Tibial nerve (tissue), 3 donors: ENCODE data around the gene RARB.

Experiments used
- CTCF ChIP-seq, 5 experiments: fragments of 200-600 bp in 3 of 5; fragments of 450-650 bp in 2 of 5; sonication (generic) in 3 of 5; IDR thresholded peaks; one replicate each; pipeline ENCODE4 v1.5.1; 2016 to 2019; ENCODE audit warnings: antibody characterized with exemption in 5 of 5, mild to moderate bottlenecking in 3 of 5, moderate library complexity in 2 of 5
- POLR2A ChIP-seq, 2 donors: fragments of 450-650 bp; IDR thresholded peaks; one replicate each; pipeline ENCODE4 v1.6.1; 2017; ENCODE audit warnings: antibody characterized with exemption in 2 of 2, mild to moderate bottlenecking in 2 of 2, moderate library complexity in 2 of 2

DNA sequence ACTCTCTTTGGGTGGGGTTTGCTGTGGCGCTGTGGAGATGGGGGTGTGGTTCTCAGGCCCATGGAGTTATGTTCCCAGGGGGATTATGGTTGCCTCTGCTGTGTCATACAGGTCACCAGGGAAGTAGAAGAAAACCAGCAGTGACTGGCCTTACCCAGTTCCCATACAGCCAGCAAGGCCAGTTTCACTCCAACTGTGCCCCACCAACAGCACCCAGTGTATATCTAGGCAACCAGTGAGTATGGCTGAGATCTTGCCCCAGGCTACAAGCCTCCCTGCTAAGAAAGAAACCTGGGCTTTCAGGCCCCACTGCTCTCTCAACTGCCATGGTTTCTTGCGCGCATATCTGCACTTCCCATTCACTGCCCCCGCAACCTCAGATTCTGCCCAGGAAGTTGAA lies 31.4 kb upstream of the RARB start:
- TF ChIP-seq CTCF (IDR thresholded peaks at IDR 0.05) (no peak), POLR2A (IDR thresholded peaks at IDR 0.05) (no peak)
